Left lung (tissue), 10 donors: ENCODE data around the gene MACROD2. TPM values are rescaled to one million over a fixed set of nuclear protein-coding genes. Genes with fewer than 3 reads are reported as not detected.
A peak's percentile ranks its signal among the peaks of the same experiment; 100 is the strongest.

Experiments used
- ATAC-seq: fragments of 200-7000 bp; cut with Tn5 transposase; one replicate; pipeline ENCODE4 v1.9.1; 2020; ENCODE audit warnings: moderate library complexity
- DNase-seq, 4 donors: peaks; one replicate each; pipeline ENCODE4 v3.0.0-alpha.2; 2013 to 2020
- H3K27ac ChIP-seq, 2 donors: fragments of 200-600 bp; sonication (generic) in 1 of 2; one replicate each; pipeline versions ENCODE4 v1.5.0 to v1.8.0; 2020 to 2021
- H3K27me3 ChIP-seq, 2 donors: fragments of 200-600 bp; sonication (generic) in 1 of 2; one replicate each; pipeline versions ENCODE4 v1.5.0 to v1.8.0; 2020 to 2021
- H3K36me3 ChIP-seq, 2 donors: fragments of 200-600 bp; sonication (generic) in 1 of 2; one replicate each; pipeline versions ENCODE4 v1.5.0 to v1.8.0; 2020 to 2021
- H3K4me1 ChIP-seq, 2 donors: fragments of 200-600 bp; one replicate each; pipeline ENCODE4 v1.8.0; 2021
- H3K4me3 ChIP-seq, 2 donors: fragments of 200-600 bp; sonication (generic) in 1 of 2; one replicate each; pipeline versions ENCODE4 v1.5.0 to v1.8.0; 2020 to 2021; ENCODE audit warnings: mild to moderate bottlenecking in 1 of 2
- H3K9me3 ChIP-seq, 2 donors: fragments of 200-600 bp; sonication (generic) in 1 of 2; one replicate each; pipeline versions ENCODE4 v1.5.0 to v1.8.0; 2020 to 2021
- CTCF ChIP-seq, 2 donors: fragments of 200-600 bp; sonication (generic) in 1 of 2; IDR thresholded peaks; one replicate each; pipeline versions ENCODE4 v1.5.0 to v1.8.0; 2021; ENCODE audit warnings: antibody characterized with exemption in 2 of 2
- intact Hi-C, 2 donors: fragments of 100-400 bp; cut with DNase I; formaldehyde crosslinking; loops; one replicate each; pipeline versions ENCODE4 v1.11.2 to v1.14.2; 2022
- polyA plus RNA-seq, 6 donors: library from polyadenylated mRNA; unstranded; fragments of 120-200 nt; gene quantifications; one replicate each; pipeline ENCODE4 v1.2.1, GENCODE V29; 2013; ENCODE audit not compliant: insufficient read length in 6 of 6
- total RNA-seq, 2 donors: library from RNA; stranded (reverse); fragmentation: NEBNext Ultra II Directional; extraction: Animal tissue kit (Norgen Biotek cat#: 25700); gene quantifications; one replicate each; pipeline ENCODE4 v1.2.1, GENCODE V29; 2021
- donor health status: DM: no; HTN: yes; CAD: no.
- donor health status: DM: no; HTN: no; CAD: no.

MACROD2 gene
- total and polyA plus RNA-seq, 8 donors = 6.1 to 23.6 (median 8.9) TPM

- H3K4me1 ChIP-seq = no peaks in the 10 kb centered on the region
- intact Hi-C loops = no loop called here
- H3K4me3 ChIP-seq = no peak overlapping the region
- no peak for TF ChIP-seq CTCF (IDR thresholded peaks at IDR 0.05)
- DNase-seq = no peak
- H3K9me3 ChIP-seq = no peaks in the 10 kb centered on the region
- H3K36me3 ChIP-seq = no peaks in the 10 kb centered on the region
- ATAC-seq = no peak
- H3K27me3 ChIP-seq = no peaks in the 10 kb centered on the region
- no peak overlapping the region for H3K27ac ChIP-seq
Measured at GRCh38 chr20:14667226-14667625, 671.9 kb downstream of the MACROD2 start.

- intact Hi-C loops = no loop called here
- Histone ChIP-seq H3K36me3 (no peaks in the 10 kb centered on the region), H3K4me3 (no peak overlapping the region), H3K4me1 (no peaks in the 10 kb centered on the region), H3K27ac (no peak overlapping the region), H3K9me3 (peaks cover 0 to 3% of the 10 kb centered on the region in 2 donors), H3K27me3 (no peaks in the 10 kb centered on the region)
- DNase-seq (peak in 2 of 4 donors; percentile 27 to 37), ATAC-seq (no peak)
- no peak for TF ChIP-seq CTCF (IDR thresholded peaks at IDR 0.05)
Measured at GRCh38 chr20:14672066-14672465, 676.8 kb downstream of the MACROD2 start.

GRCh38 chr20:14673164-14673563, 677.8 kb downstream of the MACROD2 start:
- no peak for ATAC-seq
- no peak overlapping the region for H3K4me3 ChIP-seq
- H3K4me1 ChIP-seq = no peaks in the 10 kb centered on the region
- DNase-seq = no peak
- intact Hi-C loops = no loop called here
- no peak overlapping the region for H3K27ac ChIP-seq
- H3K27me3 ChIP-seq = no peaks in the 10 kb centered on the region
- TF ChIP-seq CTCF (IDR thresholded peaks at IDR 0.05) = no peak
- peaks cover 0 to 7% of the 10 kb centered on the region in 2 donors for H3K9me3 ChIP-seq
- H3K36me3 ChIP-seq = no peaks in the 10 kb centered on the region

- no peak overlapping the region for H3K27ac ChIP-seq
- TF ChIP-seq CTCF (IDR thresholded peaks at IDR 0.05) = no peak
- peaks cover 0 to 7% of the 10 kb centered on the region in 2 donors for H3K9me3 ChIP-seq
- no peaks in the 10 kb centered on the region for H3K27me3 ChIP-seq
- intact Hi-C loops = no loop called here
- ATAC-seq (no peak), DNase-seq (no peak)
- no peaks in the 10 kb centered on the region for H3K4me1 ChIP-seq
- no peak overlapping the region for H3K4me3 ChIP-seq
- H3K36me3 ChIP-seq = no peaks in the 10 kb centered on the region
Measured at GRCh38 chr20:14677455-14677854, 682.1 kb downstream of the MACROD2 start.

GRCh38 chr20:14685183-14685582, 689.9 kb downstream of the MACROD2 start:
- Histone ChIP-seq H3K4me3 (no peak overlapping the region), H3K27ac (no peak overlapping the region), H3K4me1 (no peaks in the 10 kb centered on the region), H3K27me3 (no peaks in the 10 kb centered on the region), H3K9me3 (no peaks in the 10 kb centered on the region), H3K36me3 (no peaks in the 10 kb centered on the region)
- intact Hi-C loops = no loop called here
- DNase-seq (no peak), ATAC-seq (no peak)
- no peak for TF ChIP-seq CTCF (IDR thresholded peaks at IDR 0.05)
